GM12878 (cell line): ENCODE results near the gene SGCD. TPM values are rescaled to one million over a fixed set of nuclear protein-coding genes. Genes with fewer than 3 reads are reported as not detected.

Experiments
- ATAC-seq: fragments of 200-7000 bp; cut with Tn5 transposase; 3 replicates; pipeline ENCODE4 v1.9.1; 2020; ENCODE audit warnings: mild to moderate bottlenecking, moderate library complexity
- BruUV-seq: library from RNA; stranded (reverse); fragments of 400-500 nt; replicated peaks from 2 replicates; lab custom pipeline; 2021; lab: Mats Ljungman, UMichigan
- CTCF ChIA-PET: fragments of 300-600 bp; sonication (Branson Sonifier 250); formaldehyde crosslinking; extraction: SDS; loops from one replicate; lab custom pipeline; 2021; ENCODE audit warnings: inconsistent platforms; lab: Yijun Ruan, JAX
- POLR2A ChIA-PET: fragments of 350-600 bp; formaldehyde crosslinking; extraction: SDS; loops from one replicate; lab custom pipeline; 2021; ENCODE audit warnings: inconsistent platforms; lab: Charles Lee
- RAD21 ChIA-PET: fragments of 300-600 bp; sonication (Branson Sonifier 250); formaldehyde crosslinking; loops from one replicate; lab custom pipeline; 2023; ENCODE audit warnings: antibody characterized with exemption; ENCODE audit not compliant: unreplicated experiment; lab: Charles Lee
- SMC1A ChIA-PET: fragments of 300-600 bp; sonication (Branson Sonifier 250); formaldehyde crosslinking; loops from one replicate; lab custom pipeline; 2023; ENCODE audit not compliant: unreplicated experiment, uncharacterized antibody; lab: Charles Lee
- DNase-seq: peaks from one replicate; pipeline ENCODE4 v3.0.0-alpha.2; 2011; ENCODE audit warnings: low read depth, low spot score
- FAIRE-seq: peaks from 3 replicates; lab custom pipeline; 2011; peaks lifted over from hg19 to GRCh38; lab: Jason Lieb, UNC
- H2AFZ ChIP-seq: 2 replicates; pipeline ENCODE4 v1.6.0; 2011; ENCODE audit warnings: low read depth, low read length, control low read depth; ENCODE audit not compliant: control insufficient read depth
- H3K27ac ChIP-seq: 2 replicates; pipeline ENCODE4 v1.5.1; 2011; ENCODE audit warnings: control low read depth; ENCODE audit not compliant: control insufficient read depth, insufficient read depth
- H3K27me3 ChIP-seq, 2 experiments: replicated peaks in 1 of 2; 2 replicates each; pipeline versions ENCODE4 v1.6.0 to v1.6.1; 2011; ENCODE audit warnings: low read length in 1 of 2; ENCODE audit not compliant: control insufficient read depth in 2 of 2, insufficient read depth in 2 of 2
- H3K36me3 ChIP-seq, 2 experiments: 2 replicates each; pipeline ENCODE4 v1.5.1; 2011; ENCODE audit warnings: low read length in 1 of 2; ENCODE audit not compliant: control insufficient read depth in 2 of 2, insufficient read depth in 2 of 2
- H3K4me1 ChIP-seq: 2 replicates; pipeline ENCODE4 v1.6.1; 2011; ENCODE audit warnings: mild to moderate bottlenecking, low read length, moderate library complexity, mixed read lengths; ENCODE audit not compliant: control insufficient read depth, insufficient read depth
- H3K4me2 ChIP-seq: 2 replicates; pipeline ENCODE4 v1.6.0; 2011; ENCODE audit warnings: control low read depth; ENCODE audit not compliant: control insufficient read depth, insufficient read depth
- H3K4me3 ChIP-seq: fragments of 200-600 bp; sonication (generic); 2 replicates; pipeline ENCODE4 v1.5.1; 2016
- H3K79me2 ChIP-seq: 2 replicates; pipeline ENCODE4 v1.6.0; 2011; ENCODE audit warnings: low read length; ENCODE audit not compliant: control insufficient read depth, insufficient read depth
- H3K9ac ChIP-seq: 2 replicates; pipeline ENCODE4 v1.8.0; 2011; ENCODE audit warnings: low read length, control low read depth, mixed read lengths; ENCODE audit not compliant: control insufficient read depth, insufficient read depth
- H3K9me3 ChIP-seq: replicated peaks from 3 replicates; pipeline ENCODE4 v1.5.1; 2011; ENCODE audit warnings: mild to moderate bottlenecking, low read length; ENCODE audit not compliant: control insufficient read depth, insufficient read depth
- H4K20me1 ChIP-seq: 2 replicates; pipeline ENCODE4 v1.6.0; 2011; ENCODE audit not compliant: control insufficient read depth, insufficient read depth
- ASH2L ChIP-seq: fragments of 300-600, 200-600 bp; sonication (generic); IDR thresholded peaks from 2 replicates; pipeline ENCODE4 v1.6.1; 2017; ENCODE audit warnings: low read depth, mild to moderate bottlenecking, borderline replicate concordance
- CBX5 ChIP-seq: sonication (generic); IDR thresholded peaks from 2 replicates; pipeline ENCODE4 v1.6.1; 2016; ENCODE audit warnings: low read depth, moderate library complexity, mild to moderate bottlenecking, inconsistent platforms
- CEBPB ChIP-seq, 2 experiments: fragments of 150-350 bp in 1 of 2; IDR thresholded peaks; 2 replicates each; pipeline ENCODE4 v1.6.1; 2012 to 2014; ENCODE audit warnings: low read depth in 2 of 2, low read length in 2 of 2, borderline replicate concordance in 1 of 2, inconsistent platforms in 1 of 2
- EGR1 ChIP-seq, 2 experiments: IDR thresholded peaks; 1 replicate in 1 of 2; 2 replicates in 1 of 2; pipeline ENCODE4 v1.6.1; 2011 to 2012; ENCODE audit warnings: low read depth in 2 of 2, low read length in 2 of 2, borderline replicate concordance in 1 of 2, mild to moderate bottlenecking in 1 of 2, moderate library complexity in 1 of 2
- IRF4 ChIP-seq: IDR thresholded peaks from 2 replicates; pipeline ENCODE4 v1.6.1; 2011; ENCODE audit warnings: low read depth, low read length
- KDM1A ChIP-seq: fragments of 200-600 bp; sonication (generic); IDR thresholded peaks from 2 replicates; pipeline ENCODE4 v1.6.1; 2016; ENCODE audit warnings: borderline replicate concordance
- KLF5 ChIP-seq: fragments of 450-650 bp; IDR thresholded peaks from 2 replicates; pipeline ENCODE4 v1.6.1; 2014; ENCODE audit warnings: mild to moderate bottlenecking; ENCODE audit not compliant: partially characterized antibody
- SMAD5 ChIP-seq: IDR thresholded peaks from 2 replicates; pipeline ENCODE4 v1.6.1; 2016; ENCODE audit warnings: antibody characterized with exemption, low read depth
- SUZ12 ChIP-seq: fragments of 200-600 bp; sonication (generic); IDR thresholded peaks from one replicate; pipeline ENCODE4 v1.6.1; 2018; ENCODE audit warnings: antibody characterized with exemption, mild to moderate bottlenecking; ENCODE audit not compliant: unreplicated experiment
- TCF7 ChIP-seq: IDR thresholded peaks from 2 replicates; pipeline ENCODE4 v1.6.1; 2014; ENCODE audit warnings: antibody characterized with exemption, borderline replicate concordance
- in situ Hi-C: fragments of 300-500 bp; cut with MboI; formaldehyde crosslinking; loops from 9 replicates; pipeline ENCODE4 v1.14.3; 2018; ENCODE audit warnings: mixed read lengths
- intact Hi-C: fragments of 100-400 bp; cut with micrococcal nuclease; formaldehyde crosslinking; loops from one replicate; pipeline ENCODE4 v1.14.2; 2022; ENCODE audit not compliant: unreplicated experiment
- polyA plus RNA-seq, 11 experiments: library from polyadenylated mRNA; depleted of rRNA in 4 of 11; unstranded in 6 of 11; stranded (reverse) in 5 of 11; fragments of >200 nt; fragmentation: Nextera tagmentation in 4 of 11; fragmentation: Illumina TruSeq in 1 of 11; extraction: Ambion mirVana in 4 of 11; extraction: Trizol in 1 of 11; gene quantifications; 1 replicate in 1 of 11; 2 replicates in 10 of 11; pipeline versions ENCODE4 v1.2.1 to v1.2.3, GENCODE V29; 2011 to 2016; ENCODE audit warnings: inconsistent platforms in 2 of 11, missing spikeins in 2 of 11, low read depth in 1 of 11
- total RNA-seq, 4 experiments: library from RNA; depleted of rRNA in 3 of 4; stranded (reverse); fragments of >200 nt in 3 of 4; fragmentation: Illumina TruSeq in 1 of 4; extraction: Trizol in 1 of 4; gene quantifications; 2 replicates each; pipeline versions ENCODE4 v1.2.1 to v1.2.3, GENCODE V29; 2013 to 2021

Gene SGCD
- total and polyA plus RNA-seq, 10 of the 15 experiments (the other 5 are each of a cell fraction or from before 2014, with no cell fraction given): 0.06 TPM; not detected in 9

DNA sequence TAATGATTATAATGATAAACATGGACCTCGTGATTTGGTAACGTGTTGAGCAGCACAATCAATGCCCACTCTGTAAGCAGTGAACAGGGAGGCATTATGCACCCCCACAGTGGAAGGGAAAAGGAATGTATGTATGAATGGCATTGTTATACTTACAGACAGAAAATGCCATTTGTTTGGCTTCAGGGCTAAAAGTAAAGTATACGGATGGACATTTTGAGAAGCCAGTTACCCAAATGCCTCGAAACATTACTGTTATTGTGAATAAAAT lies 262.9 kb downstream of the SGCD start (continued):
- TF ChIP-seq EGR1 (IDR thresholded peaks at IDR 0.05; ENCODE audit: borderline replicate concordance in 1 of 2, low read depth in 2 of 2, low read length in 2 of 2) (no peak), SUZ12 (no peak), KDM1A (no peak)

DNA sequence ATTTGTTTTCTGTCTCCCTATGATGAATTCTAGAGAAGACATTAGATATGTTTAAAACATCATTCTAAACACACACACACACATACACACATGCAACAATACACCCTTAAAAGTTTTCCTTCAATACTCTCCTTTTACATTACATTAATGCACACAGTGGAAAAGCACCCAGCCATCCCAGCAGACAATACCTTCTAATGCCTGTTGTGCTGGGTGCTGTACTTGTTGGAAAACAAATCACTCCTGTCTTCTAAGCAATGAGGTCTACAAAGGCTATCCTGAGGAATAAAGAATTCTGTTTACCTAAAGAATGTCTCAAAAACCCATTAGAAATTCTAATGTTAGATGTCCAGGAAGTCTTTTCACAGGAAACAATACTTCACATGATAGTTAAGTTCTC lies 264.0 kb downstream of the SGCD start:
- ATAC-seq (no peak), DNase-seq (no peak), FAIRE-seq (no peak)
- SMC1A ChIA-PET: no interaction called here
- no peak overlapping the region for H3K4me2 ChIP-seq
- no peaks in the 10 kb centered on the region for H4K20me1 ChIP-seq
- TF ChIP-seq SMAD5: no peak
- TF ChIP-seq TCF7: no peak
- no peak for TF ChIP-seq KLF5
- TF ChIP-seq CBX5: no peak
- no peak for TF ChIP-seq IRF4
- no peak for TF ChIP-seq CEBPB (IDR thresholded peaks at IDR 0.05; ENCODE audit: borderline replicate concordance in 1 of 2, low read depth in 2 of 2, low read length in 2 of 2)
- no peak for TF ChIP-seq ASH2L
- no peaks in the 10 kb centered on the region for H3K36me3 ChIP-seq
- in situ Hi-C loops (no loop called here), intact Hi-C loops (no loop called here)
- H3K9me3 ChIP-seq: no peaks in the 10 kb centered on the region
- RAD21 ChIA-PET: no interaction called here
- no peak overlapping the region for H2AFZ ChIP-seq
- no peaks in the 10 kb centered on the region for H3K27me3 ChIP-seq
- no peak overlapping the region for H3K27ac ChIP-seq
- H3K4me3 ChIP-seq: no peak overlapping the region
- H3K79me2 ChIP-seq: no peaks in the 10 kb centered on the region
- no TSS peak for BruUV-seq
- CTCF ChIA-PET: no interaction called here
- POLR2A ChIA-PET: no interaction called here
- no peaks in the 10 kb centered on the region for H3K4me1 ChIP-seq
- no peak overlapping the region for H3K9ac ChIP-seq
